NCI-H446 treated with DMSO at 0.1 percent for 48 hours (cell line): ENCODE data around the gene SPEM1.

ENCODE experiments used
- DNase-seq: peaks from one replicate; lab custom pipeline; 2025; lab: John Stamatoyannopoulos, UW

Gene SPEM1, protein sequence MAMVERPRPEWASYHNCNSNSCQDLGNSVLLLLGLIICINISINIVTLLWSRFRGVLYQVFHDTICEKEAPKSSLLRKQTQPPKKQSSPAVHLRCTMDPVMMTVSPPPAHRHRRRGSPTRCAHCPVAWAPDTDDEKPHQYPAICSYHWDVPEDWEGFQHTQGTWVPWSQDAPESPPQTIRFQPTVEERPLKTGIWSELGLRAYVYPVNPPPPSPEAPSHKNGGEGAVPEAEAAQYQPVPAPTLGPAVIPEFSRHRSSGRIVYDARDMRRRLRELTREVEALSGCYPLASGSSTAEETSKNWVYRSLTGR

DNA sequence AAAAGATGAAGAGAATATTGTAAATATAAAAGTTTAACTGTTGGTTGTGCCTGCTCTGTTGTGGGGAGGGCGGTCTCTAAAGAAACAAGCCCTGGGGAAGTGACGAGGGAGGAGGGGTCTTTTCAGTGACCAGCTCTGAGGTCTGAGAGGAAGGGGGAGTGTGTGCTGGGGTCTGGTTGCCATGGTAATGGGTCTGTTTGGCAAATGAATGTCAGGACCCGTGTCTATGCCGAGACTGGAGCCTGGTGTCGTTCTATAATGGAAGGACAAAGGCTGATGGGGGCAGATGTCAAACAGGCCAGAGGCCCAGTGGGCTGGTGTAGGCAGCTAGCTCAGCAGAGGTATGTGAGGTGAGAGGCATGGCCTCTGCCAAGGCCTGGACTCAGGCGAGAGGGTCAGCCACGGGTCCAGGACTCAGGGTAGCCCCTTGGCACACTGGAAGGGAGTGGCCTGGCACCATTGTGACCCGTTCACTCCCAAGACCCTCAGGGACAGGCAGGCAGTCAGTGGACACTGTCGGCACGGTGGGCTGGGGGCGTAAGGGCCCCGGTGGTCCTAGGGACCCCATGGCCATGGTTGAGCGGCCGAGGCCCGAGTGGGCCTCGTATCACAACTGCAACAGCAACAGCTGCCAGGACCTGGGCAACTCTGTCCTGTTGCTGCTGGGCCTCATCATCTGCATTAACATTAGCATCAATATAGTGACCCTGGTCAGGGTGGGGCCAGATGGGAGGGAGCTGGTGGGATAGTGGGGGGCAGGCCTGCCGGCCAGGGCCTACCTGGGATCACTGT lies at the start of gene SPEM1:
Gene SPEM1 (plus strand): TSS at position 506 of the 792 bp plus-strand sequence. CDS start 61 bp downstream, at position 567.
- DNase-seq: no peak

DNA sequence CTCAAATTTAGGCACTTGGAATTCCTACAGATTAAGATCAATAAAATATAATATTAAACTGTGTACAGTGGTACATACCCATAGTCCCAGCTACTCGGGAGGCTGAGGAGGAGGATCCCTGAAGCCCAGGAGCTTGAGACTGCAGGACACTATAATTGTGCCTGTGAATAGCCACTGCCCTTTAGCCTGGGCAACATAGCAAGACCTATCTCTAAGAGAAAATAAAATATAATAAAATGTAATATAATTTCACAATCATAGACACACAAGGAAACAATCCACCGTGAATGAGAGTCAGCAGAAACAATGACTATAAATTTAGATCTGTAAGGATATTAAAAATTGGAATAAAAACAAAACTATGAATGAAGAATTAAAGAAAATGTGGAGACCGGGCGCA lies 49.3 kb upstream of the SPEM1 start:
- DNase-seq: no peak

DNA sequence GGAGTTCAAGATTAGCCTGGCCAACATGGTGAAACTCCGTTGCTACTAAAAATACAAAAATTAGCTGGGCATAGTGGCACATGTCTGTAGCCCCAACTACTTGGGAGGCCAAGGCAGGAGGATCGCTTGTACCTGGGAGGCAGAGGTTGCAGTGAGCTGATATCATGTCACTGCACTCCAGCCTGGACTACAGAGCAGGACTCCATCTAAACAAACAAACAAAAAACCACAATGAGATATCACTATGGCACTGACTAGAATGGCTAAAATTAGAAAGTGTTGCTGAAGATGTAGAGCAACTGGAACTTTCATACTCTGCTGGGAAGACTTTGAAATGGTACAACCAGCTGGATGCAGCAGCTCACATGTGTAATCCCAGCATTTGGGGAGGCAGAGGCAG lies 45.8 kb upstream of the SPEM1 start:
- no peak for DNase-seq

DNA sequence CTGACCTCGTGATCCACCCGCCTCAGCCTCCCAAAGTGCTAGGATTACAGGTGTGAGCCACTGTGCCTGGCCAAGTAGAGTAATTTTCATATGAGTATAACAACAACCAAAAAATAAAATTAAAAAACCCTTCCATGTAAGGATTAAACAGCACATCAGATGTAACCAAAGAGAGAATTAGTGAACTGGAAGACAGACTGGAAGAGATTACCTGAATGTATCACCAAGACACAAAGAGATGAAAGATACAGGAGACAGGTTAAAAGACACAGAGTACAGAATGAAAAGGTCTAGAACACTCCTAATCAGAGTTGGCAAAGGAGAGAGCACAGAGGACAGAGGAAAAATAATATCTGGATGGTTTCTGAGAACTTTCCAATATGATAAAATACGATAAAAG lies 41.0 kb upstream of the SPEM1 start:
- DNase-seq: no peak

DNA sequence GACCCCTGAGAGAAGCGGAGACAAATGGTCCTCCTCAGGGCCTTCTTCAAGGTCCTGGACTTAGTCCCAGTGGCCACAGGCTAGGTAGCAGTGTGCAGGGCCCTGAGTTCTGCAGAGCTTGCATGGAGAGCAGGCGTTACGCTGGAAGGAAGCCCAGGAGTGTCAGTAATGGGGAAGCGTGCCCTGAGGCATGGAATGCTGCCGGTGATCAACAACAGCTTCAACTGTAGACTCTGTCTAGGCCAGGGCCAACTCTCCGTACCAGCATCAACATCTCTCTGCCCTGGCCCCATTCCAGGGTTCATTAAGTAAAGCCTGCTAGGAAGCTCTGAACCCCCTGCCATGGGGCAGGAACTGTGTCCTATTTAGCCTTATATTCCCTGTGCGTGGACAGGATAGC lies 39.8 kb upstream of the SPEM1 start:
- DNase-seq: peak; percentile 50

DNA sequence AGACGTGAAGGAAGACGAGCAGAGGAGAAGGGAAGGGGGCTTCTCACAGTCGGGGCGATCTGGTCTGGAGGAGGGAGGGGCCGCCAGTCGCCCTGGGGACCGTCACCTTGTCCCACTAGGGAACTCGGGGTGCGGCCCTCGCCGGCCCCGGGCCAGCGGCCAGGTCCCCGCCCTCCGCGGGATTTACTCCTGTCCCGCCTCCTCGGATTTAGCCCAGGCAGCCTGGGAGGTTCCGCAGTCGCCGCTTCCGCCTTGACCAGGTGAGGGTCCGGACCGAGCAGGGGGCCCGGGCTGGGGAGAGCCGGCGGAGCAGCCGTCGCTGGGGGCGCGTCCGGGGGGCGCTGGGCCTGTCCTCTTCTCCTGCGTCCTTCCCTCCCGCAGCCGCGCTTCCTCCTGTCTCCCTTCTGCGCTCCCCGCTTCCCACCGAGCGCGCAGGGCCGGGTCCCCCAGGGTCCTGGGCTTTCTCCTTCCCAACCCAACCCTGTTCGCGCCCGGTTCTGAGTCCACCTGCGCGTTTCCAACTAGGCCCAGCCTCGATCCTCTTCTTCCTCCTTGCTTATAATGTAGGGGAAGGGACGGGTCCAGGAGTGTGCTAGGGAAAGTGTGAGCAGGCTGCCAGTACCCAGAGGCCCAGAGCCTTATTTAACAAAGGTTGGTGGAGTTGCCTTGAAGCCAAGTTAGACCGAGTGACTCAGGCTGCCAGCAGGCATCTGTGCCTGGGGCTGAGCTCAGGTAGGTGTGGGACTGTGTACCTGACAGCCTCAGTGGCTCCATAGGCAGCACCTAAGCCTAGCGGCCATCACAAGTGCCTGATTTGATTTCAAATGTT lies 39.1 kb upstream of the SPEM1 start, which contains the start of gene TNK1:
Gene TNK1 (plus strand): TSS at position 235 of the 829 bp plus-strand sequence. CDS start 1,838 bp downstream, outside the sequence.
- no peak for DNase-seq

DNA sequence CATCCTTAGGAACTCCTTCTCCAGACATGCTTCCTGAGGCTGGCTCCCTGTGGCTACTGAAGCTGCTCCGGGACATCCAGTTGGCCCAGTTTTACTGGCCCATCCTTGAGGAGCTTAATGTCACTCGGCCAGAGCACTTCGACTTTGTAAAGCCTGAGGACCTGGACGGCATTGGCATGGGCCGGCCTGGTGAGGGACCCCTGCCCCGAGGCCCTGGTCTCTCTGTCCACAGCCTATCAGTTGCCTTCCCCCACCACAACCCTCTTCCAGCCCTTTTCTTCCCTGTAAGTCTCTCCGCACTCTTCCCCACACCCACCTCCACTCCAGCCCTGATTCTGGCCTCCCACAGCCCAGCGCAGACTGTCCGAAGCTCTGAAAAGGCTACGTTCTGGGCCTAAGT lies 37.2 kb upstream of the SPEM1 start:
- no peak for DNase-seq

DNA sequence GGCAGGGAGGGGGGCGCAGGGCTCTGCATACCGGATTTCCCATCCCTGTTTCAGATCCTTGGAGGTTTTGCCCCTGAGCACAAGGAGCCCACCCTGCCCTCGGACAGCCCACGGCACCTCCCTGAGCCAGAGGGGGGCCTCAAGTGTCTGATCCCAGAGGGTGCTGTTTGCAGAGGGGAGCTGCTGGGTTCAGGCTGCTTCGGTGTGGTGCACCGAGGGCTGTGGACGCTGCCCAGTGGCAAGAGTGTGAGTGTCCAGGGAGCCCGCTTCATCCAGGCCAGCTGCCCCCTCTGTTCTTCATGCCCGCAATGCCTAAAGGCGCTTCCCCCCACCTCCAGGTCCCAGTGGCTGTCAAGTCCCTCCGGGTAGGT lies 36.8 kb upstream of the SPEM1 start:
- DNase-seq: no peak

DNA sequence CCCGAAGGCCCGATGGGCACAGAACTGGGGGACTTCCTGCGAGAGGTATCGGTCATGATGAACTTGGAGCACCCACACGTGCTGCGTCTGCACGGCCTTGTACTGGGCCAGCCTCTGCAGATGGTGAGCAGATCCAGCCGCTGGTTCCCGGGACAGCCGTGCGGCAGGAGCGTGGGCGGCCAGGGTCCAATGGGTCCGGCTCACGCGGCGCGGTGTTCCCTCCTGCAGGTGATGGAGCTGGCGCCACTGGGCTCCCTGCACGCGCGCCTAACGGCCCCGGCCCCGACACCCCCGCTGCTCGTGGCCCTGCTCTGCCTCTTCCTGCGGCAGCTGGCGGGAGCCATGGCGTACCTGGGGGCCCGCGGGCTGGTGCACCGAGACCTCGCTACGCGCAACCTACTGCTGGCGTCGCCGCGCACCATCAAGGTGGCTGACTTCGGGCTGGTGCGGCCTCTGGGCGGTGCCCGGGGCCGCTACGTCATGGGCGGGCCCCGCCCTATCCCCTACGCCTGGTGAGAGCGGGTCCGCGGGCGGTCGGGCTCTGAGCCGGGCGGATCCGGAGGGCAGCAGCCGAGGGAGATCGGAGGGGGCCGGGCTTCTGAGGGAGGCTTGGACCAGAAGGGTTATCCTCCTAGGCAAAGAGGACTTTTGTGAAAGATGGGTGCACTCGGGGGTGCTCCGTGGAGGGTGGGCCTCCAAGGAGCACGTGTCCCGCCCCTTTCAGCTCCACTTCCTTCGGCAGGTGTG lies 36.2 kb upstream of the SPEM1 start:
- no peak for DNase-seq

DNA sequence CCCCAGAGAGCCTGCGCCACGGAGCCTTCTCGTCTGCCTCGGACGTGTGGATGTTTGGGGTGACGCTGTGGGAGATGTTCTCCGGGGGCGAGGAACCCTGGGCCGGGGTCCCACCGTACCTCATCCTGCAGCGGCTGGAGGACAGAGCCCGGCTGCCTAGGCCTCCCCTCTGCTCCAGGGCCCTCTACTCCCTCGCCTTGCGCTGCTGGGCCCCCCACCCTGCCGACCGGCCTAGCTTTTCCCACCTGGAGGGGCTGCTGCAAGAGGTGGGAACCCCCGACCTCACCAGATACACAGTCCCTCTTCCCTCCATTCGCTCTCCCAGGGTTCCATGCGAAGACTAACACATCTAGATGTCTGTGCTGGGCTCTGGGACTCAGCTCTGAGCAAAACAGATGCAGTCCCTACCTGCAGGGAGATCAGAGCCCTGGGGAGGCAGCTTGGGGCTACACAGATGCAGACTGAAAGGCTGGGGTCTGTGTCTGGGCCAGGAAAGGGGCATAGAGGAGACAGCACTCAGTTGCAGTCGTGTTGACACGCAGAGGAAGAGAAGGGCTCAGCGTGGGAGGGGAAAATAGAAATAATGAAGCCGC lies 35.5 kb upstream of the SPEM1 start:
- DNase-seq: no peak

DNA sequence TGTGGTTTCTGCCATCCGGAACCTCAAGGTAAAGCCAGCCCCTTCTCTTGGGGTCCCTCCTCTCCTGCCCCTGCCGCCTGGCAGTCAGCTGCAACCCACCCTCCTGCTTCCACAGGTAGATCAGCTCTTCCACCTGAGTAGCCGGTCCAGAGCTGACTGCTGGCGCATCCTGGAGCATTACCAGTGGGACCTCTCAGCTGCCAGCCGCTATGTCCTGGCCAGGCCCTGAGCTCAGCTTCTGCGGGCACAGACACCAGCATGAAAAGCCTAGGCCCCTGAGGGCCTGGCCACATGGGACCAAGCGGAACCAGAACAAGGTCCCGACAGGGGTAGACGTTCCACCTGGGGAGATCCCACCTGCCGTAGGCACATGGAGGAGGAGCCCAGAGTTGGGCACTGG lies 31.3 kb upstream of the SPEM1 start:
- no peak for DNase-seq

DNA sequence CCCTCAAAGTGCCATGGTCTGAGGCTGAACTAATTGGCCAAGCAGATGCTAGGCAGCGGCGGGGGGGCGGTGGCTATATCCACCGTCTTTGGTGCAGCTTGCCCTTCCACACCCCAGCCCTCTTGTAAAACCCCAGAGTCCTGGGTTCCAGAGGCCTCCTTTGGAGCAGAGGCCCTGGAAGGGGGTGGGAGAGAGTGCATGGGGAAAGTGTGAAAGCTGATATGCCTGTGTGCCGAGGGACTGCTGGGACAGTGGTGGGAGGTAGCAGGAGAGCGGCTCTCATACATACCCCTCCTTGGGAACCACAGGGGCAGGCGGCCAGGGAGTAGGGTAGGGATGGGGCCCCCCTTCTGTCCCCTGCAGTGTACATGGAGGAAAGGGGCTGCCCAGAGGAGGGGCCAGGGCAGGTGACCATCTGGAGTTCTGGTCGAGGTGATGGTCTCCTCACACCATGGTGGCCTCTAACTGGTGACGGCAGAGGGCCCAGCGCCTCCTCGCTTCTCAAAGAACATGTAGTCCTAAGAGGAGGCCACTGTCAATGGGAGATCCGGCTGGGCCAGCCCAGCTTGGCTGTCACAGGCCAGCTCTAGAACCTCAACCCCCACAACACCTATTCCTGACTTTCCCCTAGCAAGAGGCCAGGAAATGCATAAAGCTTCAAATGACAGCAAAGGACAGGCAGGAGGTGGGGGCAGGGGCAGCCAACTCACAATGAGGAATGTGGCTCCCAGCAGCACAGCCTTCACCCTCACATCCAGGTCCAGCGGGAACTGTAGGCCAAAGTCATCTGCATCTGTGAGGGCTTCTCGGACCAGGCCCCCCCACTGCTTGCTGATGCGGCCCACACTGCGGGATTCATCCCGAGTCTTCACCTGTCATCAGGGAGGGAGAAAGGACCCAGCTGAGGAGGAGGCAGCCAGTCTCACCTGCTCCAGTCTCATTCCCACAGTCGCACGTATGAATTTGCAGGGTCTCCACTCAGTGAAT lies 29.9 kb upstream of the SPEM1 start:
- no peak for DNase-seq

DNA sequence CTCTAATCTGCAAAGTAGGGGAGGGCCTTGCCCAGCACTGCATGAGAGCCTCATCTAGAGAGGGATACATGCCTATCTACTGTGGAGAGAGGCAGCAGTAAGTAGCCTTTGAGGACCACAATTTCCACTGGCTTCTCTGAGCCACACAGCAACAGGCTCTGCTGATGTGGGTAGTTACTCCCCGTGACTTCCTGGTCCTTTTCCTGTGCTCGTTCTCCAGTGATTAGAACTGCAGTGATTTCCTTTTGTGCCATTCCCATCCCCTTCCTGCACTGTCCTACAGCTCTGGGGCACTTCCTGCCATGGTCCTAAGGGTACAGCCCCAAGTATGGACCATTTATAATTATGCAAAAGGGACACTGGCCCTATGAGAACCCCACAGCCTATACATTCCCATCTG lies 28.8 kb upstream of the SPEM1 start:
- no peak for DNase-seq

DNA sequence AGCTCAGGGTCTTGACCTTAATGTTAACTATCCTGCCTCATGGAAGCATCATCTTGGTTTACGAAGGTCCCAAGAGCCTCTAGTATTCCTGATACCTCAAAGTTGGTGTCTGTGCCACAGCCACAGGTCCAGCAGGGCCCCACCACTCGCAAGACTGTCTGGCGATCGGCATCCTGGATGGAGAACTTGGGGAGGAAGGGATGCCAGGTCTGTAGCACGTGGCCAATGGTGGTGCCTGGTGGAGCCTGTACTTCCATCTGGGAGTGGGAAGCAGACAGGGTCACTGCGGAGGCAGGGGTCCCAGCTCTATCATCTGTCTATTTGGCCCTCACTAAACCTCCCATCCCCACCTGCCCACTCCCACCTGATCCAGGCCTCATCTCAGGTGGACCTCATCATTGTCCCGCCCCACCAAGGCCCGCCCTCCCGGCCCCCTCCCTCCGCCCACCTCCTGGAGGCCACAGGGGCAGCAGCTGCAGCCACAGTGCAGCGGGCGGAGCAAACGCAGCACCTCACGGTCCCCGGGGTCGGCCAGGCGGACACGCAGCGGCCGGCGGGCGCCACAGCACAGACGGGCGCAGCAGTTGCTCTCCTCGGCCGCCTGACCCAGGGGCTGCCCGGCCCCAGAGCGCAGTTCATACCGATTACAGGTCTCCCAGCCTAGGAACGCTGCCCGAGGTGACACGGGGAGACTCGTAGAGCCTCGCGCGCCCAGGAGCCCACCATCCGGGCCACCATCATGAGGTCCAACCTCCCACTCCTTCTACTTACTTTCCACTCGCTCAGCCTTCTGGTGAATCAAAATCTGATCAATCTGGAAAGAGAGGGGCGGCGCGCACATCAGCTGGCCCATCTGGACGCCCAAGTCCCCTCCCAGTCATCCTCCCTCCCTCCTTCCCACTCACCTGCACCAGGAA lies 27.2 kb upstream of the SPEM1 start:
- no peak for DNase-seq

DNA sequence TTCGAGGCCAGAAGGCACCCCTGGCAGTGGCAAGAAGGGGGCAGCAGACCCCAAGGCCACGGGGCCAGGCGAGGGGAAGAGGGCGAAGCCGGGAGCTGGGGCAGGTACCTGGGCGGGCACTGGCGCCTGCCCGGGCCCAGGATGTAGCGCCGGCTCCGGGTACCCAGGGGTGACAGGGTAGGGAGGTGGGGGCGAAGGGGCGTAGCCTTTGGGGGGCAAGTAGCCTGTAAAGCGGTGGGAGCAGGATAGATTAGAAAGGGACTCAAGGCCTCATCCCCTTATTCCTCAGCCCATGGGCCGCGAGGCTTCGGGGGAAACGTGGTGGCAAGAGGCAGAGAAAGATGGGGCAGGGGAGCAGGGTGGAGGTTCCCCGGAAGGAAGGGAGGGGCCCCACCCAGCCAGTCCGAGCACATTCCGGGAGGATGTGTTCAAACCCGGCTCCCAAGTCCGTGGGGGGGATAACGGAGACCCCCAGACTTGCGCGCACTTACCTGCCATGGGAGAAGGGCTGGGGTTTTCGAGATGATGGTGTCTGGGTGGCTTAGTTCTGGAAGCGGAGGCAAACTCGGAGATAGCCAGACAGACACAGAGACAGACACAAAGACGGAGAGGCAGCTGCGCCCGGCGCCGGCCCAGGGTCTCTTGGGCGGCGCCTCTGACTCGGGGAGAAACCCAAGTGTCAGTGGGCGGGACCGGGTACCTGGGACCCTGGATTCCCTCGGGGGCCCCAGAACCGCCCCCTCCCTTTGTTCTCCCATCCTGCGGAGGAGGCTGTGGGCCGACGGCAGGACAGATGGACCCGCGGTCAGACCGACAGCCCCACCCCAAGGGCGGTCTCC lies 26.3 kb upstream of the SPEM1 start:
- DNase-seq: no peak

DNA sequence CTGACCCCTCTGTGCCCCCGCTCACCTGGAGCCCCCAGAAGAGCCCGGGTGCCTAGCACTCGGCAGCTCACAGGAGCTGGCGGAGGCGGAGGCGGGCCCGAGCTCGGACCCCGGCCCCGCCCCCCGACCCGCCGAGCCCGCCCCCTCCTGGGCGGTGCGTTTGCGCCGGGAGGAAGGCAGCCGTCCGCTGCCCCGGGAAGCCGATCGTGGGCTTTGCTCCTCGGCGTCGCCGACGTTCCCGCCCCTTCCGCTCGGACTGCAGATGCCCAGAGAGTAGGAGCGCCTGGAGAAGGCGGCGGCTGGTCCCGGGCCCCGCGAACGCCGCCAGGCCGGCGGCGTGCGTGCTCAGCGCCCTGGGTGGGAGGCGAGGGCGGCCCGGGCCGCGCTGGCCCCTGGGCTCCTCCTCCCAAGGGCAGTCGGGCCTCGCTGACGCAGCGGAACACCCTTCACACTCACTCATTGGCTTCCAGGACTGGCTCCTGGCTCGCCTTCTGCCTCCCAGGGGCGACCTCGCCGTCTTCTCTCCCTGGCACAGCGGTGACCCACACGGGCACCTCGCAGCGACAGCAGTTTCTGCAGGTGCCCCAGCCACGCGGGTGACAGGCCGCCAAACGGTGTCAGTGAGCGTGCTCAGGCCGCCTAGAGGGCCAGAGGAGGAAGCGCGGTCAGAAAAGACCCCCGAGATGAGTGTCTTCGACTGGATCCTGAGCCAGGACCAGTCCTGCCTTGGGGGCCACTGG lies 25.5 kb upstream of the SPEM1 start, which contains the start of gene PLSCR3:
Gene PLSCR3 (minus strand): TSS at position 74 of the 740 bp plus-strand sequence. CDS start 415 bp downstream, outside the sequence.
- DNase-seq: peak; percentile 61

DNA sequence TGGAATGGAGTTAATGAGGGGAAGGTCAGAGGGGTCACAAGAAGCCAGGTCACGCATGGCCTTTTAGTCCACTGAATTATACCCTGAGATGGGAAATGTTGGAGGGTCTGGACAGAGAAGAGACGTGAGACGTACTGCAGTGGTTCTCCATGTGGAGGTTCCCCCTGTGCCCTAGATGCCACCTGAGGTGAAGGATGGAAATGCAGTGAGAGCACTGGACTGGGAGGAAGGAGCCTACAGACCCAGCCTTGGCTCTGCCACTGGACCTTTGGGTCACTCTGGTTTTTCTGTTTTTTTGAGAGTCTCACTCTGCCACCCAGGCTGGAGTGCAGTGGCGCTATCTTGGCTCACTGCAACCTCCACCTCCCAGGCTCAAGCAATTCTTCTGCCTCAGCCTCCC lies 24.0 kb upstream of the SPEM1 start:
- no peak for DNase-seq
